ENCODE measurements around the gene A3GALT2.

GRCh38 chr1:33358114-33358794 lies 37.4 kb upstream of the A3GALT2 start:
- TF ChIP-seq POLR2A (IDR thresholded peaks at IDR 0.05; ENCODE audit: low read depth, low read length), result no peak
- TF ChIP-seq POLR2AphosphoS5 (IDR thresholded peaks at IDR 0.05; ENCODE audit: low read depth, low read length), result no peak
- no peak for TF ChIP-seq TAF1 (IDR thresholded peaks at IDR 0.05; ENCODE audit: low read depth, low read length)
- TF ChIP-seq SPI1 (IDR thresholded peaks at IDR 0.05; ENCODE audit: low read depth, low read length), result no peak

All from GM12891 (cell line).